ENCODE results near the gene TBC1D19.

DNA sequence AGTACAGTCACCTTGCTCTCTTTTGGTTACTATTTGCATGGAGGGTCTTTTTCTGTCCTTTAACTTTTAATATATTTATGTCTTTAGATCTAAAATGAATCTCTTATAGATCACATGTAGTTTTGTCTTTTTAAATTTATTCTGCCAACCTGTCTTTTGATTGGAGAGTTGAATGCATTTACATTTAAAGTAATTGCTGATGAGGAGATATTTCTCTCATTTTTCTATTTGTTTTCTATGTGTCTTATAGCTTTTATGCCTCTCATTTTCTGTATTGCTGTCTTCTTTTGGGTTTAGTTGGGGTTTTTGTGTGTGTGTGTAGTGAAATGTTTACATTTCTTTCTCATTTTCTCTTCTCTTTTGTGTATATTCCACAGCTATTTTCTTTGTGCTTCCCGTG, 123.5 kb downstream of the TBC1D19 start:
- TF ChIP-seq, protein P1, sequence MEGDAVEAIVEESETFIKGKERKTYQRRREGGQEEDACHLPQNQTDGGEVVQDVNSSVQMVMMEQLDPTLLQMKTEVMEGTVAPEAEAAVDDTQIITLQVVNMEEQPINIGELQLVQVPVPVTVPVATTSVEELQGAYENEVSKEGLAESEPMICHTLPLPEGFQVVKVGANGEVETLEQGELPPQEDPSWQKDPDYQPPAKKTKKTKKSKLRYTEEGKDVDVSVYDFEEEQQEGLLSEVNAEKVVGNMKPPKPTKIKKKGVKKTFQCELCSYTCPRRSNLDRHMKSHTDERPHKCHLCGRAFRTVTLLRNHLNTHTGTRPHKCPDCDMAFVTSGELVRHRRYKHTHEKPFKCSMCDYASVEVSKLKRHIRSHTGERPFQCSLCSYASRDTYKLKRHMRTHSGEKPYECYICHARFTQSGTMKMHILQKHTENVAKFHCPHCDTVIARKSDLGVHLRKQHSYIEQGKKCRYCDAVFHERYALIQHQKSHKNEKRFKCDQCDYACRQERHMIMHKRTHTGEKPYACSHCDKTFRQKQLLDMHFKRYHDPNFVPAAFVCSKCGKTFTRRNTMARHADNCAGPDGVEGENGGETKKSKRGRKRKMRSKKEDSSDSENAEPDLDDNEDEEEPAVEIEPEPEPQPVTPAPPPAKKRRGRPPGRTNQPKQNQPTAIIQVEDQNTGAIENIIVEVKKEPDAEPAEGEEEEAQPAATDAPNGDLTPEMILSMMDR (IDR thresholded peaks at IDR 0.05; ENCODE audit: low read depth, low read length): no peak
- no peak for TF ChIP-seq POLR2A (IDR thresholded peaks at IDR 0.05; ENCODE audit: extremely low read depth, insufficient read length)
- TF ChIP-seq, protein P2, sequence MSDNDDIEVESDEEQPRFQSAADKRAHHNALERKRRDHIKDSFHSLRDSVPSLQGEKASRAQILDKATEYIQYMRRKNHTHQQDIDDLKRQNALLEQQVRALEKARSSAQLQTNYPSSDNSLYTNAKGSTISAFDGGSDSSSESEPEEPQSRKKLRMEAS (IDR thresholded peaks at IDR 0.05; ENCODE audit: low read depth, low read length): no peak
